ENCODE data around the gene RNF145. TPM values are rescaled to one million over a fixed set of nuclear protein-coding genes. Genes with fewer than 3 reads are reported as not detected.

Gene RNF145
- total RNA-seq, 2 experiments from 2014 or later = 77.5 to 87.5 TPM

- ChIA-PET CTCF (interaction anchor here (0.7 to 1.1 kb wide), 4 partner anchors 9 to 105 kb away, joined by 3 read pairs; no protein-coding TSS in a partner anchor), POLR2A (interaction anchor here (0.6 kb wide), 2 partner anchors 46 to 857 kb away, joined by 3 read pairs; no protein-coding TSS in a partner anchor)
- Mint-ChIP-seq H3K4me3 (no peak overlapping the region), H3K27ac (no peak overlapping the region), H3K36me3 (ENCODE audit: low read depth) (no peaks in the 10 kb centered on the region), H3K4me1 (ENCODE audit: low read depth) (no peaks in the 10 kb centered on the region), H3K9me3 (no peaks in the 10 kb centered on the region), H3K27me3 (peaks cover 3% of the 10 kb centered on the region)
- ATAC-seq = no peak
- no peak for DNase-seq
- TF ChIP-seq CTCF (IDR thresholded peaks at IDR 0.05) = no peak
- intact Hi-C loops (cut with micrococcal nuclease) = no loop called here
These were observed 42.8 kb upstream of the RNF145 start for GRCh38 chr5:159252195-159252594.

- Mint-ChIP-seq H3K4me3 (no peak overlapping the region), H3K27ac (no peak overlapping the region), H3K9me3 (no peaks in the 10 kb centered on the region), H3K4me1 (ENCODE audit: low read depth) (peaks cover 6% of the 10 kb centered on the region), H3K27me3 (peaks cover 3% of the 10 kb centered on the region), H3K36me3 (ENCODE audit: low read depth) (no peaks in the 10 kb centered on the region)
- ChIA-PET POLR2A (no interaction called here), CTCF (no interaction called here)
- no peak for DNase-seq
- no peak for TF ChIP-seq CTCF (IDR thresholded peaks at IDR 0.05)
- ATAC-seq = no peak
- intact Hi-C loops (cut with micrococcal nuclease) = no loop called here
These were observed 39.8 kb upstream of the RNF145 start for GRCh38 chr5:159249158-159249557.

- peaks cover 38% of the 10 kb centered on the region for H3K4me1 Mint-ChIP-seq (ENCODE audit: low read depth)
- no peak for ATAC-seq
- intact Hi-C loops (cut with micrococcal nuclease) = loop anchor here (5.0 kb wide), 1 partner anchor 38 kb away; the partner anchor contains the start of gene RNF145
- CTCF ChIA-PET = interaction anchor here (1.1 to 3.5 kb wide), 3 partner anchors 55 to 112 kb away, joined by 3 to 14 read pairs (median 4); no protein-coding TSS in a partner anchor
- no peak overlapping the region for H3K27ac Mint-ChIP-seq
- POLR2A ChIA-PET = no interaction called here
- H3K9me3 Mint-ChIP-seq = no peaks in the 10 kb centered on the region
- DNase-seq = no peak
- no peak overlapping the region for H3K4me3 Mint-ChIP-seq
- H3K36me3 Mint-ChIP-seq (ENCODE audit: low read depth) = no peaks in the 10 kb centered on the region
- peaks cover 3% of the 10 kb centered on the region for H3K27me3 Mint-ChIP-seq
- TF ChIP-seq CTCF (IDR thresholded peaks at IDR 0.05) = no peak
These were observed 35.5 kb upstream of the RNF145 start for GRCh38 chr5:159244890-159245289.

- Mint-ChIP-seq H3K4me1 (ENCODE audit: low read depth) (peaks cover 39% of the 10 kb centered on the region), H3K27me3 (peaks cover 3% of the 10 kb centered on the region), H3K27ac (no peak overlapping the region), H3K9me3 (no peaks in the 10 kb centered on the region), H3K36me3 (ENCODE audit: low read depth) (no peaks in the 10 kb centered on the region), H3K4me3 (no peak overlapping the region)
- ChIA-PET CTCF (interaction anchor here (3.5 kb wide), 1 partner anchor 87 kb away, joined by 14 read pairs; no protein-coding TSS in a partner anchor), POLR2A (no interaction called here)
- intact Hi-C loops (cut with micrococcal nuclease) = loop anchor here (5.0 kb wide), 1 partner anchor 37 kb away; the partner anchor contains the start of gene RNF145
- no peak for DNase-seq
- TF ChIP-seq CTCF (IDR thresholded peaks at IDR 0.05) = no peak
- no peak for ATAC-seq
These were observed 34.8 kb upstream of the RNF145 start for GRCh38 chr5:159244163-159244562.

GRCh38 chr5:159243385-159243784, 34.0 kb upstream of the RNF145 start:
- intact Hi-C loops (cut with micrococcal nuclease) = loop anchor here (5.0 kb wide), 1 partner anchor 36 kb away; the partner anchor contains the start of gene RNF145

More at GRCh38 chr5:159243385-159243784, 34.0 kb upstream of the RNF145 start:
- ATAC-seq (no peak), DNase-seq (no peak)
- no peak for TF ChIP-seq CTCF (IDR thresholded peaks at IDR 0.05)
- Mint-ChIP-seq H3K4me1 (ENCODE audit: low read depth) (peaks cover 39% of the 10 kb centered on the region), H3K36me3 (ENCODE audit: low read depth) (no peaks in the 10 kb centered on the region), H3K9me3 (no peaks in the 10 kb centered on the region), H3K27me3 (peaks cover 3% of the 10 kb centered on the region), H3K27ac (no peak overlapping the region), H3K4me3 (no peak overlapping the region)
- CTCF ChIA-PET = interaction anchor here (1.0 to 1.2 kb wide), 2 partner anchors 15 to 87 kb away, joined by 3 read pairs; no protein-coding TSS in a partner anchor
- POLR2A ChIA-PET = interaction anchor here (0.5 kb wide), 1 partner anchor 1513 kb away, joined by 3 read pairs; no protein-coding TSS in a partner anchor

Data from activated CD8-positive, alpha-beta T cell treated with anti-CD3 and anti-CD28 coated beads for 36 hours (primary cell).